Subcutaneous adipose tissue (tissue), 4 donors: ENCODE data around the gene PTPN7. TPM values are rescaled to one million over a fixed set of nuclear protein-coding genes. Genes with fewer than 3 reads are reported as not detected.

Source experiments
- CTCF ChIP-seq: fragments of 450-650 bp; IDR thresholded peaks from one replicate; pipeline ENCODE4 v1.5.1; 2016; ENCODE audit warnings: low read depth, mild to moderate bottlenecking, control low read depth, antibody characterized with exemption, moderate library complexity
- total RNA-seq, 4 donors: library from RNA; depleted of rRNA; stranded (reverse); fragments of >200 nt; gene quantifications; one replicate each; pipeline ENCODE4 v1.1.0, GENCODE V29; 2016

Gene PTPN7
- total RNA-seq, 4 donors from 2014 or later: 1.8 to 21.8 (median 2.6) TPM; not detected in 1

DNA sequence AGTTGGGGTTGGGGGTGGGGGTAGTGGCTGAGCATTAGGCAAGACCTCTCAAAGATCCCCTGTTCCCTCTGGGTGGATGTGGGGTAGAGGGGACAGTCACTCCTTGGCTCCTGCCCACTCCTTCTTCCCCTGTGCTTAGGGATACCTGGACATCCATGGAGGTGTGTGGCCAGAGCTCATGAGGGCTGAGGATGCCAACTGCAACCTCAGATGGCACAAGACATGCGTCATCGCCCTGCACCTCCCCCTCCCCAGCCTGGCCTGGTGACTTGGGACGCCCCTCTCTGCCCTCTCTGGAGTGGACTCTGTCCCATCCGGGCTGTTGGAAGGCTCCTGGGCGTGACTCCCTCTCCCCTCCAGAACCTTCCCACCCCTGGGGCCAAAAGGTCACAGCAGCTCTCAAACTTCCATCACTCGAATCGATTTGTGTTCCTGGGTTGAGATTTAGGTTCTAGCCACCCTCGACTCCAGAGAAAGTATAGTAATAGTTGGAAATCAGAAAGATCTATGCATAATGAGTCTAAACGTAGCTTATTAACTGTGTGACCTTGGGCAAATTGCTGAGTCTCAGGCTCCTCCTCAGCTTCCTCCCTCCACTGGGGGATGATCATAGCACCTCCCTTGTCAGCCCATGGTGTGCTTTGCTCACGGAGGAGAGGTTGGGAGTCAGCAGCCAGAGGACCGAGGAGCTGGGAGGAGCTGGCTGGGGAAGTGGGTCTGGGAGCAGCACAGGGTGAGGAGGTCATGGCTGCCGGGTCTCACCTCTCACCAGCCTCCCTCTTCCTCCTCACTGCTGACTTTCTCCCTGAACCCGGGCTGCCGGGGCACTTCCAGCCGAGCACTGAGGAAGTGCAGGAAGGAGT is 2.2 kb upstream of the PTPN7 start:
- TF ChIP-seq CTCF: no peak

GRCh38 chr1:202162047-202162417 is 1.6 kb upstream of the PTPN7 start:
- no peak for TF ChIP-seq CTCF

GRCh38 chr1:202161151-202162046 is 997 bp upstream of the PTPN7 start:
- no peak for TF ChIP-seq CTCF

DNA sequence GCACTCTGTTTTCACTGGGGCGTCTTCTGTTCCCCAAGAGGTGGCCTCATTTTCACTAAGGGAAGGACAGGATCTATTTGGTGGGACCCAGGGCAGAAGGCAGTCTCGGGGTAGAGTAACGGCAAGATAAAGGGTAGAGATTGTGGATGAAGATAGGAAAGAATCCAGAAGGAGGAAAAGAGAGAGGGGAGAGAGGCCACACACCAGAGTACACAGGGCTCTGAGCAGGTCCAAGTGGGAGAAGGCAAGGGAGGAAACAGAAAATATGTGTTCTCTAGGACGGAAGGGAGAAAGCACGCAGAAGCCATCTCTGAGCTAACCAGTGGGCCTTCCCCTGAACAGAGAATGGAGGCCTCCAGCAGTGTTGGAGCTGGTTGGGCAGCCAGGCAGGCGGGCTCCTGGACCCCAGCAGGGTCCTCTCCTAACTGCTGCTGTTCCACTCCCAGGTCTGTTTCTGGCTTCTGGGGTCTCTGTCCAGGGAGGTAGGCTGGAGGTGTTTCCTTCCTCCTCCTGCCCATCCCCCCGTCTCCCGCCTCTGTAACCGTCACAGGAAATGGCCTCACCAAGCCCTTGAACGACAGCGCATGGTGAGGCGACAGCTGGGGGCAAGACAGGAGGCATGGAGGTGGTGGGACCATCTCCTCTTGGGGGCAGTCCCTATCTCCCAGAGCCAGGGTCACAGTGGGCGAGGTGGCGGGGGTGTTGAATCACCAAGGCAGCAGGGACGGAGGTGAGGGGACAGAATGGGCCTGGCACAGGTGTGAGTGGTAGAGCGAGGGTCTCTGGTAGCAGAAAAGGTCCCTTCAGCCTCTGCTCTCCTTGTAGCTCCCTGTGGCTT is 649 bp downstream of the PTPN7 start:
- TF ChIP-seq CTCF: no peak

- TF ChIP-seq CTCF: no peak
Observed at GRCh38 chr1:202158810-202159533, 1.4 kb downstream of the PTPN7 start.

DNA sequence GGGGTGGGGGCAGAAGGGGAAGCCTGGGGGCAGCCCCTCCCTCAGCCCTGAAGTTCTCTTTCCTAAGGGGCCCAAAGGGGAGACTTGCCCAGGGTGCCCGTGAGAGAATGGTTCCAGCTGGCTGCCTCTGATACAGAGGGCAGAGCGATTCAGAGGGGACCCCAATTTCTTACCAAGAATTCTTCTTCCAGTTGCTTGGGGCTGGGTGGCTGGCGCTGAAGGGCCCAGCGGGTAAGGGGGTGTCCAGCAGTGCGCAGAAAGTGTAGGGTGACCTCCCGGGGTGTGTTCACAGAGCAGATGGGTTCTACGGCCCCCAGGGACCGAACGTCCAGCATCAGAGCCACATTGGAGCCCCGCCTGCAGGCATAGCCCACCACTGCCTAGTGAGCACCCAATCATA is 2.5 kb downstream of the PTPN7 start:
- TF ChIP-seq CTCF: no peak
